8988T (cell line): ENCODE measurements around the gene ING5.

Experiments used
- DNase-seq: peaks from one replicate; pipeline ENCODE4 v3.0.0; 2011

The ING5 gene

GRCh38 chr2:241762933-241763369 lies 61.1 kb downstream of the ING5 start:
- peak; percentile 7 for DNase-seq

GRCh38 chr2:241763551-241764274 lies 61.9 kb downstream of the ING5 start:
- peak; percentile 17 for DNase-seq

DNA sequence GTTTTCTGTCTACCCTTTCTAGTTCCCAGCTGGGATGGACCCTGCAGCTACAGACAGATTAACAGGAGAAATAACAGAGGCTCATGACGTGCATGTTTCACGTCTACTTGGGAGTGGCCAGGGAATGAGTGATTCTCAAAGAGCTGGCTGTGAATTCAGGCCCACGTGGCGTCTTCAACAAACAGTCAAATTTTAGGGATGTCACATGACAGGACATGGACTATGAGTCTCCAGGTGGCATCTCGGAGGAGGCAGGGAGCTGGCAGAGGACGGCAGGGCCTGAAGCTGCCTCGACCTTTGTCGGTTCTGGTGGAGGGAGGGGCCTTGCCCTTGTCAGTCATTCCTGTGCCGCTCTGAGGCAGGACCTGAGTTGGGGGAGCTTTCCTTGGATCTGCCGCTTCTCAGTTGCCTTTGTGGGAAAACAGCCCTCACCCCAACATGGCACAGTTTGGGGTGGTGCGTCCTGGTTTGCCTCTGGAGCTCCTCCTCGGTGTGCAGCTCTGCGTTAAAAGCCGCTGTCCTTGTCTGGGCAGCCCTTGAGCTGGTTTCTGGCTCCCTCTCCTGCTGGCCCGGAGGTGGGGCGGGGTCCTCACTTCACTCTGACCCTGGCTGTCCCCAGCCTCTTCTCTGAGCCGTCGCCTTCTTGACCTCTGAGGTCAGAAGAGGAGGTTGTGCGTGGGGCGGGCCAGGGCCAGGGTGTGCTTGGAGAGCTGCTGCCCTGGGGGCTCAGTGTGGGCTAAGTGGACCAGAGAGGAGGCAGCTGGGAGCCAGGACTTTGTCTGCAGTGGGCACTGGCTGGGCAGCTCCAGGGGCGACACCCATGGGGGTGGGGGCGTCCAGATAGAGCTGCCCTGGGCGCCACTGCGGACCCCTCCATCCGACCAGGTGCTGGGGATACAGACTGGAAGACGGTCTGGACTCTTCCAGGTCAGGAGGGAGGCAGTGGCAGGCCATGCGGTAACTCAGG lies 62.7 kb downstream of the ING5 start:
- DNase-seq: peak; percentile 17

DNA sequence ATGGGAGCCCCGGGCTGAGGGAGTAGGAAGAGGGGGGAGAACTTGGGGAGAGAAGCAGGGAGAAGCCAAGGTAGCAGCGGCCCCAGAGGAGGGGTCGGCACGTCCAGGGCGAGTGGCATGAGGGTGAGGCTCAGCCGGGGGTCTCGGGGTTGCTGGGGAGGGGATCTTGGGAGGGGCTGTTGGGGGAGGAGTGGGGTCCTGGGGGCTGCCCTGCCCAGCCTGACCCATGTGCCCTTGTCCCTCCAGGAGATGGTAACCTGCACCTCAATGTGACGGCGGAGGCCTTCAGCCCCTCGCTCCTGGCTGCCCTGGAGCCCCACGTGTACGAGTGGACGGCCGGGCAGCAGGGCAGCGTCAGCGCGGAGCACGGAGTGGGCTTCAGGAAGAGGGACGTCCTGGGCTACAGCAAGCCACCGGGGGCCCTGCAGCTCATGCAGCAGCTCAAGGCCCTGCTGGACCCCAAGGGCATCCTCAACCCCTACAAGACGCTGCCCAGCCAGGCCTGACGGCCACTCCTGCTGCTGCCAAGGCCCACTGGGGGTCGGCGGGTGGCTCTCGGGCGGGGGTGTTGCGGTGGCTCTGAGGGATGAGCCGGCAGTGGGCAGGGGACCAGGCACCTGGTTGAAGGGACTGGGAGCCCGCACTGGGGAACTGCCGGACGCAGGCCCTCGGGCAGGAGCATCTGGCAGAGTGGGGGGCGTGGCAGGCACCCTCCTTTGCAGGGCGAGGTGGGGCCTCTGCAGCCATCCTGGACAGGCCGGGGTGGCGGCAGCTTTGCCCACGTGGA lies 65.8 kb downstream of the ING5 start:
- DNase-seq: peak; percentile 13

- DNase-seq: peak; percentile 13
Observed at GRCh38 chr2:241768251-241768711, 66.4 kb downstream of the ING5 start.

GRCh38 chr2:241768850-241769249 lies 67.0 kb downstream of the ING5 start:
- peak; percentile 28 for DNase-seq

DNA sequence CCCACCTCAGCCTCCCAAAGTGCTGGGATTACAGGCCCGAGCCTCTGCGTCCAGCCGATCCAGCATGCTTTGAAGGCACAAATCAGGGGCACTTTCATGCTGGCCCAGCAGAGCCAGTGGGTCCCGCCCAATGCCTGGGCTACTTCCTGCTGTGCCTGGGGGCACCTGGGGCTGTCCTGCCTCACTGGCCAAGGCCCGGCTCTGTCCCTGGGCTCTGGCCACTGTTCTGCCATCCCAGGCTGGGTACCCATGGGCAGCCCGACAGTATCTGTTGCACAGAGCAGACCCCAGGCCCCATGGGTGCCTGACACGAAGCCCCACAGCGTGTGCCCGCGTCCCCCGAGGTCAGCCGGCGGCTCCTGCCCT lies 68.0 kb downstream of the ING5 start:
- peak; percentile 23 for DNase-seq

- DNase-seq: peak; percentile 32
Observed at GRCh38 chr2:241770185-241770935, 68.5 kb downstream of the ING5 start.

- no peak for DNase-seq
Observed at GRCh38 chr2:241770936-241771285, 69.1 kb downstream of the ING5 start.

GRCh38 chr2:241771286-241772062 lies 69.6 kb downstream of the ING5 start:
- DNase-seq: peak; percentile 27

- DNase-seq: no peak
Observed at GRCh38 chr2:241772063-241772499, 70.2 kb downstream of the ING5 start.

GRCh38 chr2:241773511-241774418 lies 71.9 kb downstream of the ING5 start:
- peak; percentile 19 for DNase-seq

DNA sequence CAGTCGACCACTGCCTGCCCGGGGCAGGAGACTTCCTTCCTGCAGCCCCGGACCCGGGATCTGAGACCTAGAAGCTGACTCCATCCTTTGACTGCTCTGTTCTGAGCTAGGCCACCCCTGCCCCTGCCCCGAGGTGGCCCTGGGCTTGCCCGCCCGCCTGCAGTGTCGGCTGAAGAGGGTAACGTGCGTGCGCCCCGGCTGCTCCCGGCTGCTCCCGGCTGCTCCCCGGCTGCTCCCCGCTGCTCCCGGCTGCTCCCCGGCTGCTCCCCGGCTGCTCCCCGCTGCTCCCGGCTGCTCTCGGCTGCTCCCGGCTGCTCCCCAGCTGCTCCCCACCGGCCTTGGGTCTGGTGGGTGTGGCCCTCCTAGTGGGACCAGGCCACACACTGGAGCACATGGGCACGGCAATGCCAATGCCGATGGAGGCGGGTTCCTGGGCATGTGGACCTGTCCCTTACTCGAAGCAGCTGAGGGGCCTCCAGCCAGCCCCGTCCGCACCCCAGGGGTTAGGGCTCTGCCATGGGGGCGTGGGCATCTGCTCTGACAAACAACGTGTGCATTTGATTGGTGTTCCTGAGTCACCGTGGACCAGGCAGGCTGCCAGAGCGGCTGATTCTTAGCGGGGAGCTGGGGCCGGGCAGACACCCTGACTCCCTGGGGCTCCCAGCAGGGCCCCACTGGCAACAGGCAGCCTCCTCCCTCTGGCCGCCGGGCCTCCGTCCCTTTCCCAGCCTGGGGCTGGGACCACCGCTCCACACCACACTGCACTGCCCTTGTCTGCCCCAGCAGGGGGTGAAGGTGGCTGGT lies 72.8 kb downstream of the ING5 start:
- DNase-seq: peak; percentile 19

- DNase-seq: peak; percentile 21
Observed at GRCh38 chr2:241775223-241776177, 73.7 kb downstream of the ING5 start.

DNA sequence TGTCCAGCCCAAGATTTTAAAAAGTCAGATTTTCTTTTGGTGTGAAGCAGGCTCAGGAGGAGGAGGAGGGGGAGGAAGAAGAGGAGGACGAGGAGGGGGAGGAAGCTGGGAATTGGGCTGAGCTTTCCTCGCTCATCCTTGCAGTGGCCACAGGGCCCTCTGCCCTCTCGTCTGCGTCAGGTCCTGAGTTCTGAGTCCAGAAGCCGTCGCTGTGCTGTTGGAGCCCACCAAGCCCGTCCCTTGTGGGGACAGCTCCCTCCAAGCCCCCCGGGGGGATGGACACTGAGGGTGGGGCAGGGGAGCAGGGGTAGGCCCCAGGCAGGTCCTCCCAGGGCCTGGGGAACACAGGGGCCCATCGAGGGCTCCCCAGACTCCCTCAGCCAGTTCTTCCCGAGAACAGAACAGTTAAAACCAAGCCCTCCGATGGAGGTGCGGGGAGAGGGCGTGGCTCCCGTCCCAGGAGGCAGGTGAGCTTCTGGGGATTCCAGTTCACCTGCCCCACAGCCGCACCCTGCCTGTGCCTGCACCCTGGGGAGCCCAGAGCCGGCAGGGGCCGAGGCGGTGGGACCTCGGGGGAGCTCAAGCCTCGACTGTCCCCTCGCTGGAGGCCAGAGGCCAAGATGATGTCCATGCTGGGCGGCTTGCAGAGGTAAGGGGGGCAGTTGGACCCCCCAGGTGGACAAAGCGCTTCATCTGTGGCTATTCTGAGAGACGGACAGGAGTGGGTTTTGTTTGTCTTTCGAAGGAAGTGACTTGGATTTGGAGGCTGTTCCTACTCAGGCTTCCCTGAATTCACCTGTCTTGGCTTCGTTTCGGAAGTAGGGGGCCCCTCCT lies 74.7 kb downstream of the ING5 start, which contains the start of gene GAL3ST2:
Gene GAL3ST2, plus strand, starts transcription at position 487 of the 834 bp plus-strand sequence. Its CDS starts 134 bp downstream, at position 621.
- DNase-seq: peak; percentile 13

DNA sequence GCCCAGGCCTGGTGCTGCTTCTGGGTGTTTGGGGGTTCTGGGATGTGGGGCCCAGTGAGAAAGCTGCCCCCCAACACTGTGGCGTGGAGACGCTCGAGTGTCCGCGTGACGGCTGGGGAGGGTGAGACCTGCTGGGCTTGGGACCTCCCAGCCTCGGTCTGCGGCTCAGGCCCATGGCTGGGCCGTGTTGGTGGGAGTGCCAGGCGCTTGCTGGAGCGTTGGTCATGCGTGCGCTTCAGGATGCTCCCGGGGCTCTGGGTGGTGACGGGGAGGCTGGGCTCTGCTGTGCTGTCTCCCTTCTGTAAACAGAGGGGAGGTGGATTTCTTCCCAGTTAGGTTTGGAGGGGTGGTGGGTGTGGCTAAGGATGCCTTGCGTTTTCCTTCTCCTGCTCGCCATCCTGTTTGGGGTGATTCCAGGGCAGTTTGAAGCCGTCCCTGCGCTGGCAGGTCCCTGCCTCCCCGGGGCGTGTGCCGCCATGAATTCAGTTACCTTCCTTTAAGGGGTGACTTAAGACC lies 75.4 kb downstream of the ING5 start:
- DNase-seq: peak; percentile 34
